SK-N-SH treated with all-trans-retinoic acid at 6 μM for 48 hours (cell line): ENCODE measurements around the gene DGKE.

Experiments
- ATAC-seq: fragments of 200-7000 bp; cut with Tn5 transposase; 3 replicates; pipeline ENCODE4 v1.9.1; 2020; ENCODE audit warnings: mild to moderate bottlenecking, moderate library complexity
- ARNTL ChIP-seq: fragments of 450-650 bp; formaldehyde crosslinking; IDR thresholded peaks from 2 replicates; pipeline ENCODE4 v1.5.0; 2020; ENCODE audit warnings: low read depth, mild to moderate bottlenecking, moderate library complexity, borderline replicate concordance
- BACH2 ChIP-seq: fragments of 250-450 bp; sonication (Bioruptor Pico); IDR thresholded peaks from 2 replicates; pipeline ENCODE4 v1.9.0; 2021; ENCODE audit warnings: mild to moderate bottlenecking, borderline replicate concordance
- CREB5 ChIP-seq: fragments of 250-450 bp; sonication (Bioruptor Pico); IDR thresholded peaks from 2 replicates; pipeline ENCODE4 v1.5.1; 2020; ENCODE audit warnings: low read depth, mild to moderate bottlenecking, moderate library complexity
- CSDC2 ChIP-seq: fragments of 250-450 bp; sonication (Bioruptor Pico); IDR thresholded peaks from 2 replicates; pipeline ENCODE4 v1.5.0; 2020; ENCODE audit warnings: mild to moderate bottlenecking, moderate library complexity
- CSRNP3 ChIP-seq: fragments of 250-450 bp; sonication (Bioruptor Pico); IDR thresholded peaks from 2 replicates; pipeline ENCODE4 v1.5.1; 2021; ENCODE audit warnings: mild to moderate bottlenecking, moderate library complexity
- ESRRG ChIP-seq: fragments of 250-450 bp; sonication (Bioruptor Pico); IDR thresholded peaks from 2 replicates; pipeline ENCODE4 v1.6.1; 2021; ENCODE audit warnings: mild to moderate bottlenecking
- GLIS3 ChIP-seq: fragments of 250-450 bp; sonication (Bioruptor Pico); IDR thresholded peaks from 2 replicates; pipeline ENCODE4 v1.5.0; 2020; ENCODE audit warnings: mild to moderate bottlenecking, moderate library complexity
- ISL1 ChIP-seq: fragments of 250-450 bp; sonication (Bioruptor Pico); IDR thresholded peaks from 2 replicates; pipeline ENCODE4 v2.1.2; 2022; ENCODE audit warnings: mild to moderate bottlenecking, moderate library complexity
- OSR1 ChIP-seq: fragments of 250-450 bp; sonication (Bioruptor Pico); IDR thresholded peaks from 2 replicates; pipeline ENCODE4 v1.8.0; 2022; ENCODE audit warnings: moderate library complexity, mild to moderate bottlenecking, inconsistent platforms
- PATZ1 ChIP-seq: fragments of 250-450 bp; sonication (Bioruptor Pico); IDR thresholded peaks from 2 replicates; pipeline ENCODE4 v1.8.0; 2020; ENCODE audit warnings: mild to moderate bottlenecking, moderate library complexity, borderline replicate concordance
- POU6F1 ChIP-seq: fragments of 250-450 bp; sonication (Bioruptor Pico); IDR thresholded peaks from 2 replicates; pipeline ENCODE4 v1.8.0; 2021; ENCODE audit warnings: low read depth, mild to moderate bottlenecking, moderate library complexity, borderline replicate concordance
- PPARA ChIP-seq: fragments of 250-450 bp; sonication (Bioruptor Pico); IDR thresholded peaks from 2 replicates; pipeline ENCODE4 v1.5.0; 2020; ENCODE audit warnings: mild to moderate bottlenecking, borderline replicate concordance
- RARB ChIP-seq: fragments of 250-450 bp; sonication (Bioruptor Pico); IDR thresholded peaks from 2 replicates; pipeline ENCODE4 v1.8.0; 2021; ENCODE audit warnings: mild to moderate bottlenecking, moderate library complexity
- SNAI2 ChIP-seq: fragments of 250-450 bp; sonication (Bioruptor Pico); IDR thresholded peaks from 2 replicates; pipeline ENCODE4 v1.5.0; 2020; ENCODE audit warnings: mild to moderate bottlenecking, moderate library complexity
- TCF4 ChIP-seq: fragments of 250-450 bp; sonication (Bioruptor Pico); IDR thresholded peaks from 2 replicates; pipeline ENCODE4 v1.8.0; 2021; ENCODE audit warnings: mild to moderate bottlenecking, moderate library complexity, borderline replicate concordance
- TSHZ2 ChIP-seq: fragments of 250-450 bp; sonication (Bioruptor Pico); IDR thresholded peaks from 2 replicates; pipeline ENCODE4 v1.5.0; 2020; ENCODE audit warnings: mild to moderate bottlenecking, moderate library complexity
- ZFP3 ChIP-seq: fragments of 250-450 bp; sonication (Bioruptor Pico); IDR thresholded peaks from 2 replicates; pipeline ENCODE4 v1.5.0; 2020; ENCODE audit warnings: mild to moderate bottlenecking, moderate library complexity
- ZFP30 ChIP-seq: fragments of 450-650 bp; formaldehyde crosslinking; IDR thresholded peaks from 2 replicates; pipeline ENCODE4 v1.5.0; 2022; ENCODE audit warnings: mild to moderate bottlenecking, moderate library complexity
- ZNF565 ChIP-seq: fragments of 450-650 bp; formaldehyde crosslinking; conservative IDR thresholded peaks from 2 replicates; pipeline ENCODE4 v1.5.0; 2020; ENCODE audit warnings: low read depth, mild to moderate bottlenecking, moderate library complexity
- ZNF70 ChIP-seq: fragments of 450-650 bp; formaldehyde crosslinking; IDR thresholded peaks from 2 replicates; pipeline ENCODE4 v1.5.0; 2020; ENCODE audit warnings: mild to moderate bottlenecking, moderate library complexity
- ZNF8 ChIP-seq: fragments of 450-650 bp; formaldehyde crosslinking; IDR thresholded peaks from 2 replicates; pipeline ENCODE4 v1.5.0; 2020; ENCODE audit warnings: mild to moderate bottlenecking, moderate library complexity

The DGKE gene

GRCh38 chr17:56880571-56880970, 46.6 kb downstream of the DGKE start:
- TF ChIP-seq BACH2 = no peak
- TF ChIP-seq RARB (CRISPR knock-in tag) = no peak
- no peak for ATAC-seq

- ATAC-seq = no peak
- TF ChIP-seq ISL1 (CRISPR knock-in tag) = no peak
- no peak for TF ChIP-seq ESRRG (CRISPR knock-in tag)
- TF ChIP-seq ZNF70 (CRISPR knock-in tag) = no peak
- no peak for TF ChIP-seq ZNF8 (CRISPR knock-in tag)
- TF ChIP-seq PPARA (CRISPR knock-in tag) = no peak
- no peak for TF ChIP-seq PATZ1 (CRISPR knock-in tag)
- no peak for TF ChIP-seq POU6F1
- no peak for TF ChIP-seq OSR1
- TF ChIP-seq CREB5 (CRISPR knock-in tag) = no peak
- no peak for TF ChIP-seq ARNTL (CRISPR knock-in tag)
- TF ChIP-seq GLIS3 (CRISPR knock-in tag) = no peak
- no peak for TF ChIP-seq TCF4
- TF ChIP-seq CSDC2 (CRISPR knock-in tag) = no peak
Observed at GRCh38 chr17:56881685-56882295, 47.8 kb downstream of the DGKE start.

GRCh38 chr17:56883616-56884015, 49.7 kb downstream of the DGKE start:
- TF ChIP-seq ISL1 (CRISPR knock-in tag) (no peak), PATZ1 (CRISPR knock-in tag) (no peak), ZNF8 (CRISPR knock-in tag) (no peak), TSHZ2 (no peak), ZFP3 (CRISPR knock-in tag) (no peak), ZFP30 (CRISPR knock-in tag) (no peak), TCF4 (no peak), ZNF70 (CRISPR knock-in tag) (no peak), POU6F1 (no peak), BACH2 (no peak), RARB (CRISPR knock-in tag) (no peak), ZNF565 (no peak), ESRRG (CRISPR knock-in tag) (no peak), SNAI2 (CRISPR knock-in tag) (no peak), CSDC2 (CRISPR knock-in tag) (no peak), CSRNP3 (CRISPR knock-in tag) (no peak)
- ATAC-seq = no peak
